IMR-90 (cell line): ENCODE measurements around the gene SLC35G1. TPM values are rescaled to one million over a fixed set of nuclear protein-coding genes. Genes with fewer than 3 reads are reported as not detected.

Experiments used
- ATAC-seq: fragments of 200-7000 bp; cut with Tn5 transposase; 2 replicates; pipeline ENCODE4 v1.9.1; 2020; ENCODE audit warnings: low read depth, mild to moderate bottlenecking, moderate library complexity
- BruUV-seq: library from RNA; stranded (reverse); fragments of 400-500 nt; replicated peaks from 2 replicates; lab custom pipeline; 2021; lab: Mats Ljungman, UMichigan
- CTCF ChIA-PET: fragments of 300-600 bp; formaldehyde crosslinking; extraction: SDS; loops from one replicate; lab custom pipeline; 2021; ENCODE audit warnings: antibody characterized with exemption; lab: Yijun Ruan, JAX
- POLR2A ChIA-PET: fragments of 300-600 bp; sonication (Branson Sonifier 250); formaldehyde crosslinking; loops from one replicate; lab custom pipeline; 2022; ENCODE audit warnings: antibody characterized with exemption; ENCODE audit not compliant: unreplicated experiment; lab: Charles Lee
- DNase-seq: peaks from one replicate; pipeline ENCODE4 v3.0.0; 2013
- H2AFZ ChIP-seq: replicated peaks from 2 replicates; pipeline ENCODE3; 2013; ENCODE audit warnings: low read length, mild to moderate bottlenecking; ENCODE audit not compliant: poor library complexity
- H2AK5ac ChIP-seq: 2 replicates; pipeline ENCODE4 v1.6.1; 2013; ENCODE audit warnings: low read depth, low read length, inconsistent platforms
- H2AK9ac ChIP-seq: replicated peaks from 2 replicates; pipeline ENCODE3; 2013; ENCODE audit warnings: mild to moderate bottlenecking, low read depth, low read length, moderate library complexity; ENCODE audit not compliant: poor library complexity
- H2BK120ac ChIP-seq: 2 replicates; pipeline ENCODE4 v1.6.1; 2013; ENCODE audit warnings: low read depth, low read length, inconsistent platforms
- H2BK15ac ChIP-seq: 3 replicates; pipeline ENCODE4 v1.6.1; 2013; ENCODE audit warnings: low read depth, low read length, inconsistent platforms
- H2BK20ac ChIP-seq: 2 replicates; pipeline ENCODE4 v1.6.1; 2013; ENCODE audit warnings: low read depth, mild to moderate bottlenecking, inconsistent platforms, low read length, moderate library complexity
- H2BK5ac ChIP-seq: 2 replicates; pipeline ENCODE4 v1.6.1; 2013; ENCODE audit warnings: mild to moderate bottlenecking, low read depth, low read length, inconsistent platforms; ENCODE audit not compliant: poor library complexity, severe bottlenecking
- H3K14ac ChIP-seq: replicated peaks from 2 replicates; pipeline ENCODE4 v1.6.1; 2013; ENCODE audit warnings: low read depth, low read length, inconsistent platforms
- H3K18ac ChIP-seq: 2 replicates; pipeline ENCODE4 v1.6.1; 2013; ENCODE audit warnings: low read depth, low read length, control low read depth
- H3K23ac ChIP-seq: 2 replicates; pipeline ENCODE4 v1.6.1; 2013; ENCODE audit warnings: low read depth, low read length, inconsistent platforms
- H3K27ac ChIP-seq: 2 replicates; pipeline ENCODE4 v1.5.1; 2013; ENCODE audit warnings: mild to moderate bottlenecking, control low read depth, low read length; ENCODE audit not compliant: insufficient read depth
- H3K27me3 ChIP-seq: 2 replicates; pipeline ENCODE4 v1.6.1; 2013; ENCODE audit warnings: low read length; ENCODE audit not compliant: control insufficient read depth, insufficient read depth
- H3K36me3 ChIP-seq: 2 replicates; pipeline ENCODE4 v1.6.1; 2013; ENCODE audit warnings: low read length, mixed read lengths; ENCODE audit not compliant: control insufficient read depth, insufficient read depth
- H3K4ac ChIP-seq: 2 replicates; pipeline ENCODE4 v1.6.1; 2013; ENCODE audit warnings: low read depth, low read length, inconsistent platforms
- H3K4me1 ChIP-seq: 2 replicates; pipeline ENCODE4 v1.6.1; 2013; ENCODE audit warnings: low read length, mixed read lengths; ENCODE audit not compliant: control insufficient read depth, insufficient read depth
- H3K4me2 ChIP-seq: 2 replicates; pipeline ENCODE4 v1.6.1; 2013; ENCODE audit warnings: low read depth, mild to moderate bottlenecking, control low read depth, low read length, moderate library complexity
- H3K4me3 ChIP-seq: 2 replicates; pipeline ENCODE4 v1.5.1; 2013; ENCODE audit warnings: low read depth, mild to moderate bottlenecking, control low read depth, low read length, moderate library complexity; ENCODE audit not compliant: insufficient read depth
- H3K56ac ChIP-seq: 2 replicates; pipeline ENCODE4 v1.6.1; 2013; ENCODE audit warnings: low read length, inconsistent platforms; ENCODE audit not compliant: insufficient read depth; ENCODE audit errors: extremely low read depth
- H3K79me1 ChIP-seq, 2 experiments: 2 replicates each; pipeline ENCODE4 v1.6.1; 2013; ENCODE audit warnings: low read length in 2 of 2, inconsistent platforms in 1 of 2, low read depth in 1 of 2
- H3K9ac ChIP-seq: 2 replicates; pipeline ENCODE4 v1.6.1; 2013; ENCODE audit warnings: low read depth, low read length, control low read depth
- H3K9me1 ChIP-seq: 2 replicates; pipeline ENCODE4 v1.6.1; 2013; ENCODE audit warnings: low read length, inconsistent platforms; ENCODE audit not compliant: insufficient read depth
- H3K9me3 ChIP-seq: 2 replicates; pipeline ENCODE4 v1.6.1; 2013; ENCODE audit warnings: low read length; ENCODE audit not compliant: control insufficient read depth, insufficient read depth
- H4K20me1 ChIP-seq: 2 replicates; pipeline ENCODE4 v1.6.1; 2013; ENCODE audit warnings: low read length, inconsistent platforms; ENCODE audit not compliant: insufficient read depth
- H4K5ac ChIP-seq: 2 replicates; pipeline ENCODE4 v1.6.1; 2013; ENCODE audit warnings: mild to moderate bottlenecking, low read depth, low read length, control low read depth
- H4K8ac ChIP-seq, 2 experiments: 2 replicates each; pipeline ENCODE4 v1.6.1; 2013; ENCODE audit warnings: low read depth in 2 of 2, low read length in 2 of 2, control low read depth in 1 of 2, inconsistent platforms in 1 of 2
- H4K91ac ChIP-seq: 2 replicates; pipeline ENCODE4 v1.6.1; 2013; ENCODE audit warnings: low read depth, low read length, inconsistent platforms; ENCODE audit not compliant: insufficient read depth
- BHLHE40 ChIP-seq: fragments of 150-350 bp; IDR thresholded peaks from 2 replicates; pipeline ENCODE4 v1.6.1; 2016; ENCODE audit warnings: mild to moderate bottlenecking, low read depth, low read length
- NFE2L2 ChIP-seq: fragments of 150-350 bp; IDR thresholded peaks from 2 replicates; pipeline ENCODE4 v1.6.1; 2016; ENCODE audit warnings: low read depth, mild to moderate bottlenecking, low read length
- RCOR1 ChIP-seq: IDR thresholded peaks from 2 replicates; pipeline ENCODE4 v1.6.1; 2012; ENCODE audit warnings: mild to moderate bottlenecking, low read length, improper control_type of control experiment; ENCODE audit not compliant: insufficient replicate concordance
- WGBS, 2 experiments: methylation state at CpG; one replicate each; pipeline versions ENCODE4 v1.1.5 to v1.1.7; 2013; ENCODE audit warnings: missing lambda C conversion rate in 2 of 2; ENCODE audit not compliant: insufficient read length in 1 of 2; ENCODE audit errors: extremely low coverage in 2 of 2; 5-methylcytosine and 5-hydroxymethylcytosine counted together
- dilution Hi-C: fragments of 300-500 bp; cut with HindIII; formaldehyde crosslinking; loops from one replicate; pipeline ENCODE4 v1.14.3; 2018; ENCODE audit warnings: low sequenced_read_pairs; ENCODE audit not compliant: unreplicated experiment
- in situ Hi-C: fragments of 300-500 bp; cut with MboI; formaldehyde crosslinking; loops from 3 replicates; pipeline ENCODE4 v1.14.3; 2019; ENCODE audit warnings: low sequenced_read_pairs, inconsistent platforms, mixed read lengths
- intact Hi-C: fragments of 100-400 bp; cut with micrococcal nuclease; formaldehyde crosslinking; loops from 2 replicates; pipeline ENCODE4 v1.10.0; 2022
- polyA plus RNA-seq, 3 experiments: library from polyadenylated mRNA; depleted of rRNA; stranded (reverse); fragments of >200 nt; gene quantifications; 2 replicates each; pipeline ENCODE4 v1.2.3, GENCODE V29; 2012; ENCODE audit warnings: low replicate concordance in 1 of 3
- total RNA-seq: library from RNA; depleted of rRNA; stranded (reverse); fragments of >200 nt; gene quantifications from 2 replicates; pipeline ENCODE4 v1.2.3, GENCODE V29; 2012
- TF ChIP-seq, protein P1 (sequence below): conservative IDR thresholded peaks from 2 replicates; pipeline ENCODE4 v1.5.1; 2012; ENCODE audit warnings: mild to moderate bottlenecking, low read depth, low read length, improper control_type of control experiment

Gene SLC35G1
- total and polyA plus RNA-seq, 2 of the 4 experiments (the other 2 are of a cell fraction) = 2.7 to 3.7 TPM

GRCh38 chr10:93941606-93942005, 47.8 kb downstream of the SLC35G1 start:
- Histone ChIP-seq H2BK120ac (no peak overlapping the region), H3K14ac (no peak overlapping the region), H3K18ac (no peak overlapping the region), H3K56ac (no peak overlapping the region), H2BK15ac (no peak overlapping the region), H2AFZ (no peak overlapping the region), H3K23ac (no peak overlapping the region), H4K91ac (no peak overlapping the region), H2AK9ac (no peak overlapping the region), H4K8ac (no peak overlapping the region), H3K27ac (no peak overlapping the region), H3K9ac (no peak overlapping the region), H3K79me1 (no peaks in the 10 kb centered on the region), H3K27me3 (no peaks in the 10 kb centered on the region), H3K36me3 (no peaks in the 10 kb centered on the region), H2AK5ac (no peak overlapping the region), H2BK5ac (no peak overlapping the region), H3K9me1 (0 out of 2 replicates have a peak, but pooled peaks cover under 1% of the 10 kb centered on the region), H3K9me3 (no peaks in the 10 kb centered on the region), H4K20me1 (no peaks in the 10 kb centered on the region), H2BK20ac (no peak overlapping the region), H4K5ac (no peak overlapping the region), H3K4ac (no peak overlapping the region), H3K4me3 (no peak overlapping the region), H3K4me2 (no peak overlapping the region), H3K4me1 (no peaks in the 10 kb centered on the region)
- CTCF ChIA-PET = no interaction called here
- POLR2A ChIA-PET = no interaction called here
- in situ Hi-C loops = no loop called here
- DNase-seq = no peak
- TF ChIP-seq NFE2L2 (no peak), BHLHE40 (no peak), RCOR1 (no peak)
- TF ChIP-seq, protein P1, sequence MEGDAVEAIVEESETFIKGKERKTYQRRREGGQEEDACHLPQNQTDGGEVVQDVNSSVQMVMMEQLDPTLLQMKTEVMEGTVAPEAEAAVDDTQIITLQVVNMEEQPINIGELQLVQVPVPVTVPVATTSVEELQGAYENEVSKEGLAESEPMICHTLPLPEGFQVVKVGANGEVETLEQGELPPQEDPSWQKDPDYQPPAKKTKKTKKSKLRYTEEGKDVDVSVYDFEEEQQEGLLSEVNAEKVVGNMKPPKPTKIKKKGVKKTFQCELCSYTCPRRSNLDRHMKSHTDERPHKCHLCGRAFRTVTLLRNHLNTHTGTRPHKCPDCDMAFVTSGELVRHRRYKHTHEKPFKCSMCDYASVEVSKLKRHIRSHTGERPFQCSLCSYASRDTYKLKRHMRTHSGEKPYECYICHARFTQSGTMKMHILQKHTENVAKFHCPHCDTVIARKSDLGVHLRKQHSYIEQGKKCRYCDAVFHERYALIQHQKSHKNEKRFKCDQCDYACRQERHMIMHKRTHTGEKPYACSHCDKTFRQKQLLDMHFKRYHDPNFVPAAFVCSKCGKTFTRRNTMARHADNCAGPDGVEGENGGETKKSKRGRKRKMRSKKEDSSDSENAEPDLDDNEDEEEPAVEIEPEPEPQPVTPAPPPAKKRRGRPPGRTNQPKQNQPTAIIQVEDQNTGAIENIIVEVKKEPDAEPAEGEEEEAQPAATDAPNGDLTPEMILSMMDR = no peak
- no TSS peak for BruUV-seq
- no peak for ATAC-seq
- dilution Hi-C loops = no loop called here
- no CpG with 5 or more reads among the region's 7 CpGs for WGBS, 2 experiments
- intact Hi-C loops = no loop called here
